H1 (cell line): ENCODE data around the gene IL1R1. TPM values are rescaled to one million over a fixed set of nuclear protein-coding genes. Genes with fewer than 3 reads are reported as not detected.

ENCODE experiments used
- CTCF ChIA-PET: fragments of 300-600 bp; sonication (Branson Sonifier 250); formaldehyde crosslinking; loops from one replicate; lab custom pipeline; 2021; ENCODE audit not compliant: partially characterized antibody; lab: Charles Lee
- POLR2A ChIA-PET: fragments of 300-600 bp; sonication (Branson Sonifier 250); formaldehyde crosslinking; loops from one replicate; lab custom pipeline; 2021; ENCODE audit warnings: inconsistent platforms; ENCODE audit not compliant: partially characterized antibody; lab: Charles Lee
- DNase-seq, 2 experiments: peaks; one replicate each; pipeline versions ENCODE4 v3.0.0 to v3.0.0-alpha.2; 2010 to 2022; ENCODE audit warnings: low spot score in 2 of 2, low read depth in 1 of 2, mixed read lengths in 1 of 2
- FAIRE-seq: peaks from 2 replicates; lab custom pipeline; 2011; peaks lifted over from hg19 to GRCh38; lab: Jason Lieb, UNC
- H2AFZ ChIP-seq: 2 replicates; pipeline ENCODE4 v1.8.1; 2012; ENCODE audit warnings: low read length, inconsistent platforms
- H2AK5ac ChIP-seq: 2 replicates; pipeline ENCODE4 v1.6.1; 2013; ENCODE audit warnings: low read depth, low read length
- H2BK120ac ChIP-seq: replicated peaks from 2 replicates; pipeline ENCODE3; 2013; ENCODE audit warnings: low read depth, low read length, inconsistent platforms
- H2BK12ac ChIP-seq: 2 replicates; pipeline ENCODE4 v1.6.1; 2013; ENCODE audit warnings: low read depth, low read length
- H2BK15ac ChIP-seq: 2 replicates; pipeline ENCODE4 v1.6.1; 2013; ENCODE audit warnings: low read length
- H2BK20ac ChIP-seq: 2 replicates; pipeline ENCODE4 v1.6.1; 2013; ENCODE audit warnings: low read length
- H2BK5ac ChIP-seq: 2 replicates; pipeline ENCODE4 v1.6.1; 2013; ENCODE audit warnings: low read depth, low read length
- H3K14ac ChIP-seq: 2 replicates; pipeline ENCODE4 v1.6.1; 2013; ENCODE audit warnings: inconsistent platforms; ENCODE audit not compliant: insufficient read length
- H3K18ac ChIP-seq: 2 replicates; pipeline ENCODE4 v1.6.1; 2013; ENCODE audit warnings: low read length; ENCODE audit errors: extremely low read depth
- H3K23ac ChIP-seq: 2 replicates; pipeline ENCODE4 v1.6.1; 2013; ENCODE audit warnings: inconsistent platforms; ENCODE audit not compliant: insufficient read length
- H3K23me2 ChIP-seq: 2 replicates; pipeline ENCODE4 v1.6.1; 2013; ENCODE audit warnings: low read depth, low read length
- H3K27ac ChIP-seq: 2 replicates; pipeline ENCODE4 v1.6.1; 2011; ENCODE audit warnings: low read depth, low read length, inconsistent platforms
- H3K27me3 ChIP-seq, 4 experiments: replicated peaks in 1 of 4; 1 replicate in 1 of 4; 2 replicates in 3 of 4; pipeline versions ENCODE4 v1.6.1 to v1.8.1; 2011 to 2013; ENCODE audit warnings: low read length in 3 of 4, mild to moderate bottlenecking in 3 of 4, inconsistent platforms in 2 of 4, mixed read lengths in 2 of 4, moderate library complexity in 1 of 4; ENCODE audit not compliant: control insufficient read depth in 3 of 4, insufficient read depth in 3 of 4; ENCODE audit errors: extremely low read depth in 1 of 4
- H3K36me3 ChIP-seq, 4 experiments: 2 replicates each; pipeline versions ENCODE4 v1.6.1 to v1.8.1; 2011 to 2013; ENCODE audit warnings: mild to moderate bottlenecking in 4 of 4, low read length in 3 of 4, moderate library complexity in 2 of 4, control low read depth in 1 of 4, inconsistent platforms in 1 of 4; ENCODE audit not compliant: insufficient read depth in 4 of 4, control insufficient read depth in 2 of 4
- H3K4ac ChIP-seq: replicated peaks from 2 replicates; pipeline ENCODE3; 2013; ENCODE audit warnings: low read length, low read depth, mixed read lengths, inconsistent platforms; ENCODE audit not compliant: insufficient read length
- H3K4me1 ChIP-seq, 4 experiments: replicated peaks in 1 of 4; 1 replicate in 1 of 4; 2 replicates in 3 of 4; pipeline versions ENCODE4 v1.6.1 to v1.8.1; 2011 to 2013; ENCODE audit warnings: low read length in 3 of 4, inconsistent platforms in 2 of 4, mixed read lengths in 1 of 4; ENCODE audit not compliant: insufficient read depth in 4 of 4, control insufficient read depth in 3 of 4
- H3K4me2 ChIP-seq, 2 experiments: 2 replicates each; pipeline versions ENCODE4 v1.6.1 to v1.8.1; 2011 to 2013; ENCODE audit warnings: low read depth in 2 of 2, low read length in 2 of 2, control low read depth in 1 of 2, inconsistent platforms in 1 of 2, mild to moderate bottlenecking in 1 of 2; ENCODE audit not compliant: insufficient read depth in 1 of 2
- H3K4me3 ChIP-seq, 4 experiments: fragments of 200-600, 300-600 bp in 1 of 4; sonication (generic), shearing (Covaris generic), sonication (Bioruptor Twin) in 1 of 4; 2 replicates each; pipeline versions ENCODE4 v1.5.1 to v1.8.1; 2011 to 2016; ENCODE audit warnings: low read length in 4 of 4, low read depth in 3 of 4, control low read depth in 2 of 4, inconsistent platforms in 2 of 4, mild to moderate bottlenecking in 2 of 4, mixed read lengths in 1 of 4, moderate library complexity in 1 of 4; ENCODE audit not compliant: insufficient read depth in 2 of 4; ENCODE audit errors: extremely low read depth in 1 of 4
- H3K56ac ChIP-seq: replicated peaks from 2 replicates; pipeline ENCODE3; 2013; ENCODE audit warnings: low read depth, mild to moderate bottlenecking, mixed read lengths, low read length, inconsistent platforms; ENCODE audit not compliant: insufficient read length
- H3K79me1 ChIP-seq: 2 replicates; pipeline ENCODE4 v1.6.1; 2013; ENCODE audit warnings: low read depth, low read length, control low read depth
- H3K79me2 ChIP-seq, 2 experiments: 2 replicates each; pipeline versions ENCODE4 v1.6.1 to v1.8.1; 2012 to 2013; ENCODE audit warnings: low read length in 2 of 2, mild to moderate bottlenecking in 2 of 2, inconsistent platforms in 1 of 2; ENCODE audit not compliant: insufficient read depth in 2 of 2, control insufficient read depth in 1 of 2
- H3K9ac ChIP-seq, 4 experiments: replicated peaks in 1 of 4; 1 replicate in 1 of 4; 2 replicates in 3 of 4; pipeline versions ENCODE4 v1.6.1 to v1.8.1; 2011 to 2013; ENCODE audit warnings: low read depth in 3 of 4, low read length in 3 of 4, control low read depth in 2 of 4, mild to moderate bottlenecking in 2 of 4, moderate library complexity in 2 of 4, inconsistent platforms in 1 of 4; ENCODE audit errors: extremely low read depth in 1 of 4
- H3K9me3 ChIP-seq, 2 experiments: 2 replicates each; pipeline versions ENCODE4 v1.6.1 to v1.8.1; 2012 to 2013; ENCODE audit warnings: mild to moderate bottlenecking in 2 of 2, moderate library complexity in 2 of 2, control low read depth in 1 of 2, inconsistent platforms in 1 of 2, low read depth in 1 of 2, low read length in 1 of 2, mixed read lengths in 1 of 2; ENCODE audit not compliant: insufficient read depth in 2 of 2
- H4K20me1 ChIP-seq, 2 experiments: replicated peaks in 1 of 2; 2 replicates each; pipeline versions ENCODE3 to v1.8.1; 2011 to 2013; ENCODE audit warnings: inconsistent platforms in 2 of 2, low read length in 2 of 2, mild to moderate bottlenecking in 1 of 2; ENCODE audit not compliant: insufficient read depth in 2 of 2, control insufficient read depth in 1 of 2
- H4K5ac ChIP-seq: 2 replicates; pipeline ENCODE4 v1.6.1; 2013; ENCODE audit warnings: low read length, low read depth, mixed read lengths, inconsistent platforms; ENCODE audit not compliant: insufficient read length
- H4K8ac ChIP-seq: 2 replicates; pipeline ENCODE4 v1.8.0; 2013; ENCODE audit warnings: mild to moderate bottlenecking, moderate library complexity, low read length, inconsistent platforms; ENCODE audit not compliant: insufficient read depth; ENCODE audit errors: extremely low read depth
- H4K91ac ChIP-seq: replicated peaks from 2 replicates; pipeline ENCODE3; 2013; ENCODE audit warnings: low read length, mixed read lengths, inconsistent platforms; ENCODE audit not compliant: insufficient read length
- GABPA ChIP-seq: IDR thresholded peaks from 2 replicates; pipeline ENCODE4 v1.6.1; 2011; ENCODE audit warnings: mild to moderate bottlenecking, low read length, moderate library complexity, borderline replicate concordance; ENCODE audit not compliant: insufficient read depth
- JUND ChIP-seq: IDR thresholded peaks from 2 replicates; pipeline ENCODE4 v1.6.1; 2011; ENCODE audit warnings: mild to moderate bottlenecking, improper control_type of control experiment, low read length
- KDM4A ChIP-seq: IDR thresholded peaks from one replicate; pipeline ENCODE4 v1.7.1; 2012; ENCODE audit warnings: low read depth, mild to moderate bottlenecking, moderate library complexity, low read length, inconsistent platforms; ENCODE audit not compliant: severe bottlenecking
- MAFK ChIP-seq: IDR thresholded peaks from 2 replicates; pipeline ENCODE4 v1.6.1; 2012; ENCODE audit warnings: low read depth, mild to moderate bottlenecking, improper control_type of control experiment, low read length
- TAF1 ChIP-seq: IDR thresholded peaks from 2 replicates; pipeline ENCODE4 v1.6.1; 2011; ENCODE audit warnings: mild to moderate bottlenecking, low read depth, low read length
- WGBS, 2 experiments: shearing (Covaris generic) in 1 of 2; methylation state at CpG; one replicate each; pipeline versions ENCODE4 v1.1.6 to v1.1.7; 2013 to 2015; ENCODE audit warnings: low lambda C conversion rate in 2 of 2, mixed read lengths in 2 of 2, inconsistent platforms in 1 of 2, low coverage in 1 of 2, missing lambda C conversion rate in 1 of 2; ENCODE audit not compliant: insufficient replicate concordance in 2 of 2, insufficient coverage in 1 of 2, insufficient read length in 1 of 2; ENCODE audit errors: extremely low coverage in 1 of 2, missing lambda C conversion rate in 1 of 2; 5-methylcytosine and 5-hydroxymethylcytosine counted together
- polyA plus RNA-seq, 7 experiments: library from polyadenylated mRNA; depleted of rRNA in 3 of 7; stranded (reverse) in 5 of 7; unstranded in 2 of 7; fragments of >200 nt in 5 of 7; fragments of 200-250 nt in 2 of 7; gene quantifications; 1 replicate in 5 of 7; 2 replicates in 1 of 7; 4 replicates in 1 of 7; pipeline versions ENCODE4 v1.2.1 to v1.2.3, GENCODE V29; 2011 to 2013; ENCODE audit warnings: missing spikeins in 2 of 7, mixed read lengths in 2 of 7
- total RNA-seq: library from RNA; stranded (reverse); fragmentation: NEBNext Ultra II Directional; extraction: Animal tissue kit (Norgen Biotek cat#: 25700); gene quantifications from 2 replicates; pipeline ENCODE4 v1.2.1, GENCODE V29; 2021

IL1R1 gene
- total and polyA plus RNA-seq, 2 of the 8 experiments (the other 6 are each of a cell fraction or from before 2014, with no cell fraction given) = 0.34 to 0.47 TPM

- Histone ChIP-seq H4K91ac (no peak overlapping the region), H3K56ac (no peak overlapping the region), H3K4me1 (no peaks in the 10 kb centered on the region), H3K27me3 (no peaks in the 10 kb centered on the region), H2AFZ (no peak overlapping the region), H2BK20ac (no peak overlapping the region), H3K79me1 (no peaks in the 10 kb centered on the region), H3K79me2 (no peaks in the 10 kb centered on the region), H3K4me3 (no peak overlapping the region), H2AK5ac (no peak overlapping the region), H2BK120ac (no peak overlapping the region), H3K23me2 (no peaks in the 10 kb centered on the region), H3K9me3 (no peaks in the 10 kb centered on the region), H4K8ac (no peak overlapping the region), H2BK15ac (no peak overlapping the region), H3K4ac (no peak overlapping the region), H3K23ac (no peak overlapping the region), H2BK12ac (no peak overlapping the region), H3K14ac (no peak overlapping the region), H3K27ac (no peak overlapping the region), H3K9ac (no peak overlapping the region), H3K36me3 (no peaks in the 10 kb centered on the region), H4K20me1 (no peaks in the 10 kb centered on the region), H2BK5ac (no peak overlapping the region), H3K18ac (no peak overlapping the region), H4K5ac (no peak overlapping the region), H3K4me2 (no peak overlapping the region)
- TF ChIP-seq TAF1 (no peak), GABPA (no peak), KDM4A (no peak), MAFK (no peak), JUND (no peak)
- CTCF ChIA-PET = interaction anchor here (2.1 kb wide), 1 partner anchor 118 kb away, joined by 4 read pairs; no protein-coding TSS in a partner anchor
- FAIRE-seq = no peak
- 94% methylated on average over 3 of the region's 3 CpGs; no CpG with 5 or more reads in 1 of the 2 experiments for WGBS, 2 experiments
- DNase-seq = no peak
- POLR2A ChIA-PET = no interaction called here
Observed at GRCh38 chr2:102122115-102122514, 20.4 kb upstream of the IL1R1 start.
